ENCODE measurements around the gene RAB40C. TPM values are rescaled to one million over a fixed set of nuclear protein-coding genes. Genes with fewer than 3 reads are reported as not detected.

Gene RAB40C
- total and polyA plus RNA-seq, 4 donors: 6.1 to 11.0 (median 9.2) TPM

- DNase-seq (ENCODE audit: low spot score): no peak
- Histone ChIP-seq H3K27ac (ENCODE audit: low read depth in 1 of 2, low read length in 2 of 2) (no peak overlapping the region), H3K27me3 (ENCODE audit: control insufficient read depth in 4 of 4, insufficient read depth in 4 of 4, low read length in 3 of 4) (no peaks in the 10 kb centered on the region), H3K4me1 (ENCODE audit: control insufficient read depth in 4 of 4, insufficient read depth in 4 of 4, low read length in 3 of 4) (peaks cover 12 to 30% (median 23%) of the 10 kb centered on the region in 4 donors), H3K36me3 (ENCODE audit: control insufficient read depth in 4 of 4, insufficient read depth in 3 of 4, low read depth in 1 of 4, low read length in 3 of 4) (peaks cover 0 to 9% (median 4%) of the 10 kb centered on the region in 4 donors), H3K4me3 (ENCODE audit: low read depth in 1 of 3, low read length in 3 of 3) (no peak overlapping the region), H3K9ac (ENCODE audit: low read depth in 1 of 2, low read length in 2 of 2) (no peak overlapping the region), H3K9me3 (ENCODE audit: control insufficient read depth in 4 of 4, low read length in 3 of 4) (no peaks in the 10 kb centered on the region)
- 96% methylated on average over 46 of the region's 46 CpGs for WGBS
- TF ChIP-seq HNF4G (IDR thresholded peaks at IDR 0.05): no peak
- no peak for TF ChIP-seq FOXA2 (IDR thresholded peaks at IDR 0.05)
- TF ChIP-seq MAX (IDR thresholded peaks at IDR 0.05): no peak
- no peak for TF ChIP-seq RXRA (IDR thresholded peaks at IDR 0.05)
- TF ChIP-seq ATF3 (IDR thresholded peaks at IDR 0.05): no peak
- no peak for TF ChIP-seq ZBTB33 (IDR thresholded peaks at IDR 0.05)
- TF ChIP-seq RAD21 (IDR thresholded peaks at IDR 0.05): no peak
- TF ChIP-seq REST (IDR thresholded peaks at IDR 0.05): no peak
- no peak for TF ChIP-seq NR2F2 (IDR thresholded peaks at IDR 0.05)
These were observed 45.3 kb upstream of the RAB40C start for GRCh38 chr16:544517-544916.

GRCh38 chr16:546909-547770, 42.7 kb upstream of the RAB40C start:
- H3K27me3 ChIP-seq (ENCODE audit: control insufficient read depth in 4 of 4, insufficient read depth in 4 of 4, low read length in 3 of 4): no peaks in the 10 kb centered on the region
- WGBS: 84% methylated on average over 60 of the region's 60 CpGs
- H3K27ac ChIP-seq (ENCODE audit: low read depth in 1 of 2, low read length in 2 of 2): no peak overlapping the region
- H3K9ac ChIP-seq (ENCODE audit: low read depth in 1 of 2, low read length in 2 of 2): no peak overlapping the region
- H3K4me1 ChIP-seq (ENCODE audit: control insufficient read depth in 4 of 4, insufficient read depth in 4 of 4, low read length in 3 of 4): peaks cover 12 to 29% (median 23%) of the 10 kb centered on the region in 4 donors
- no peak overlapping the region for H3K4me3 ChIP-seq (ENCODE audit: low read depth in 1 of 3, low read length in 3 of 3)
- TF ChIP-seq FOXA2 (IDR thresholded peaks at IDR 0.05): no peak
- peak; percentile 17 for TF ChIP-seq CTCF (IDR thresholded peaks at IDR 0.05; ENCODE audit: low read depth, low read length, missing input control)
- H3K9me3 ChIP-seq (ENCODE audit: control insufficient read depth in 4 of 4, low read length in 3 of 4): no peaks in the 10 kb centered on the region
- peak; percentile 81 for DNase-seq (ENCODE audit: low spot score)
- H3K36me3 ChIP-seq (ENCODE audit: control insufficient read depth in 4 of 4, insufficient read depth in 3 of 4, low read depth in 1 of 4, low read length in 3 of 4): peaks cover 0 to 18% (median 8%) of the 10 kb centered on the region in 4 donors

Data from liver (tissue), 9 donors.